DLD1 (cell line): ENCODE data around the gene RASGRP2.

Experiments used
- in situ Hi-C: cut with HindIII; loops from 2 replicates; pipeline ENCODE4 v1.10.0; 2017; ENCODE audit warnings: low sequenced_read_pairs

RASGRP2 gene

GRCh38 chr11:64742889-64743590 lies 902 bp downstream of the RASGRP2 start:
- in situ Hi-C loops = no loop called here

- in situ Hi-C loops = no loop called here
Observed at GRCh38 chr11:64742087-64742888, 1.7 kb downstream of the RASGRP2 start.

GRCh38 chr11:64741375-64742086 lies 2.4 kb downstream of the RASGRP2 start:
- in situ Hi-C loops = no loop called here

GRCh38 chr11:64739871-64740270 lies 4.1 kb downstream of the RASGRP2 start:
- in situ Hi-C loops = no loop called here

GRCh38 chr11:64736654-64737053 lies 7.3 kb downstream of the RASGRP2 start:
- in situ Hi-C loops = no loop called here

- in situ Hi-C loops = no loop called here
Observed at GRCh38 chr11:64735725-64736259, 8.2 kb downstream of the RASGRP2 start.

GRCh38 chr11:64734811-64735724 lies 8.9 kb downstream of the RASGRP2 start:
- in situ Hi-C loops = no loop called here

GRCh38 chr11:64731601-64732000 lies 12.3 kb downstream of the RASGRP2 start:
- in situ Hi-C loops = no loop called here

- in situ Hi-C loops = no loop called here
Observed at GRCh38 chr11:64729851-64730382, 14.0 kb downstream of the RASGRP2 start.

GRCh38 chr11:64728757-64729365 lies 15.1 kb downstream of the RASGRP2 start:
- in situ Hi-C loops = no loop called here

GRCh38 chr11:64726867-64727530 lies 16.9 kb downstream of the RASGRP2 start:
- in situ Hi-C loops = no loop called here

- in situ Hi-C loops = no loop called here
Observed at GRCh38 chr11:64726211-64726641, 17.7 kb downstream of the RASGRP2 start.

- in situ Hi-C loops = no loop called here
Observed at GRCh38 chr11:64724863-64725532, 18.9 kb downstream of the RASGRP2 start.

- in situ Hi-C loops = no loop called here
Observed at GRCh38 chr11:64723907-64724862, 19.8 kb downstream of the RASGRP2 start.

GRCh38 chr11:64723117-64723906 lies 20.6 kb downstream of the RASGRP2 start, which contains the start of gene NRXN2:
Gene NRXN2, minus strand, starts transcription at chr11:64723197. Its CDS starts 9,498 bp downstream, at chr11:64713699.
- in situ Hi-C loops = no loop called here
